Liver (tissue), 9 donors: ENCODE data around the gene RELN. TPM values are rescaled to one million over a fixed set of nuclear protein-coding genes. Genes with fewer than 3 reads are reported as not detected.
A peak's percentile ranks its signal among the peaks of the same experiment; 100 is the strongest.

ENCODE experiments used
- DNase-seq: peaks from one replicate; pipeline ENCODE4 v3.0.0-alpha.2; 2017; ENCODE audit warnings: low spot score
- H3K27ac ChIP-seq, 2 donors: one replicate each; pipeline ENCODE4 v1.7.0; 2013; ENCODE audit warnings: inconsistent platforms in 2 of 2, low read length in 2 of 2, control low read depth in 1 of 2, low read depth in 1 of 2, mild to moderate bottlenecking in 1 of 2
- H3K27me3 ChIP-seq, 4 donors: one replicate each; pipeline versions ENCODE4 v1.6.1 to v1.7.0; 2013; ENCODE audit warnings: low read length in 3 of 4, inconsistent platforms in 1 of 4, mild to moderate bottlenecking in 1 of 4, moderate library complexity in 1 of 4; ENCODE audit not compliant: control insufficient read depth in 4 of 4, insufficient read depth in 4 of 4
- H3K36me3 ChIP-seq, 4 donors: one replicate each; pipeline versions ENCODE4 v1.6.1 to v1.7.0; 2013; ENCODE audit warnings: low read length in 3 of 4, mild to moderate bottlenecking in 3 of 4, low read depth in 1 of 4, moderate library complexity in 1 of 4; ENCODE audit not compliant: control insufficient read depth in 4 of 4, insufficient read depth in 3 of 4
- H3K4me1 ChIP-seq, 4 donors: one replicate each; pipeline versions ENCODE4 v1.6.1 to v1.7.0; 2013; ENCODE audit warnings: low read length in 3 of 4, mild to moderate bottlenecking in 3 of 4, moderate library complexity in 1 of 4; ENCODE audit not compliant: control insufficient read depth in 4 of 4, insufficient read depth in 4 of 4
- H3K4me3 ChIP-seq, 3 donors: one replicate each; pipeline versions ENCODE4 v1.6.1 to v1.7.0; 2013; ENCODE audit warnings: low read length in 3 of 3, control low read depth in 1 of 3, low read depth in 1 of 3, mild to moderate bottlenecking in 1 of 3
- H3K9ac ChIP-seq, 2 donors: one replicate each; pipeline ENCODE4 v1.7.0; 2013; ENCODE audit warnings: low read length in 2 of 2, mild to moderate bottlenecking in 2 of 2, moderate library complexity in 2 of 2, control low read depth in 1 of 2, low read depth in 1 of 2
- H3K9me3 ChIP-seq, 4 donors: one replicate each; pipeline versions ENCODE4 v1.6.1 to v1.7.0; 2013; ENCODE audit warnings: low read length in 3 of 4; ENCODE audit not compliant: control insufficient read depth in 4 of 4
- EGR1 ChIP-seq, 2 donors: IDR thresholded peaks; 2 replicates each; pipeline ENCODE4 v1.6.1; 2016 to 2018; ENCODE audit warnings: antibody characterized with exemption in 2 of 2, low read depth in 2 of 2
- FOXA1 ChIP-seq: IDR thresholded peaks from 2 replicates; pipeline ENCODE4 v1.6.1; 2016; ENCODE audit warnings: antibody characterized with exemption
- FOXA2 ChIP-seq: IDR thresholded peaks from 2 replicates; pipeline ENCODE4 v1.6.1; 2016; ENCODE audit warnings: antibody characterized with exemption
- HNF4A ChIP-seq, 2 donors: conservative IDR thresholded peaks; 2 replicates each; pipeline ENCODE4 v1.6.1; 2016; ENCODE audit warnings: antibody characterized with exemption in 2 of 2, mild to moderate bottlenecking in 2 of 2
- HNF4G ChIP-seq: IDR thresholded peaks from 2 replicates; pipeline ENCODE4 v1.6.1; 2016; ENCODE audit warnings: antibody characterized with exemption
- JUND ChIP-seq, 2 donors: IDR thresholded peaks; 2 replicates each; pipeline ENCODE4 v1.6.1; 2016; ENCODE audit warnings: antibody characterized with exemption in 2 of 2
- NR2F2 ChIP-seq: IDR thresholded peaks from 2 replicates; pipeline ENCODE4 v1.6.1; 2016; ENCODE audit warnings: antibody characterized with exemption
- RXRA ChIP-seq, 2 donors: IDR thresholded peaks; 2 replicates each; pipeline ENCODE4 v1.6.1; 2017 to 2018; ENCODE audit warnings: antibody characterized with exemption in 2 of 2, mild to moderate bottlenecking in 1 of 2
- SP1 ChIP-seq: IDR thresholded peaks from 2 replicates; pipeline ENCODE4 v1.6.1; 2018; ENCODE audit warnings: antibody characterized with exemption, mild to moderate bottlenecking
- TAF1 ChIP-seq: conservative IDR thresholded peaks from 2 replicates; pipeline ENCODE4 v1.6.1; 2016; ENCODE audit warnings: antibody characterized with exemption, mild to moderate bottlenecking
- YY1 ChIP-seq: IDR thresholded peaks from 2 replicates; pipeline ENCODE4 v1.6.1; 2016; ENCODE audit warnings: antibody characterized with exemption, mild to moderate bottlenecking
- WGBS: extraction: QIAGEN DNeasy Blood & Tissue Kit; methylation state at CpG from one replicate; pipeline ENCODE4 v1.1.7; 2013; 5-methylcytosine and 5-hydroxymethylcytosine counted together
- polyA plus RNA-seq, 2 donors: library from polyadenylated mRNA; stranded (reverse) in 1 of 2; unstranded in 1 of 2; fragments of 200-250 nt in 1 of 2; fragments of >200 nt in 1 of 2; fragmentation: Nextera tagmentation in 1 of 2; extraction: Ambion mirVana in 1 of 2; gene quantifications; one replicate each; pipeline versions ENCODE4 v1.2.1 to v1.2.3, GENCODE V29; 2013 to 2015
- total RNA-seq, 2 donors: library from RNA; depleted of rRNA; stranded (reverse); fragments of >200 nt; gene quantifications; one replicate each; pipeline ENCODE4 v1.2.3, GENCODE V29; 2014
- TF ChIP-seq, protein P1 (sequence below): IDR thresholded peaks from 2 replicates; pipeline ENCODE4 v1.6.1; 2016; ENCODE audit warnings: antibody characterized with exemption, mild to moderate bottlenecking
- TF ChIP-seq, protein P2 (sequence below): IDR thresholded peaks from 2 replicates; pipeline ENCODE4 v1.6.1; 2016; ENCODE audit warnings: antibody characterized with exemption
- TF ChIP-seq, protein P3 (sequence below): IDR thresholded peaks from 2 replicates; pipeline ENCODE4 v1.6.1; 2016; ENCODE audit warnings: antibody characterized with exemption
- TF ChIP-seq, protein P4 (sequence below): IDR thresholded peaks from 2 replicates; pipeline ENCODE4 v1.6.1; 2016; ENCODE audit warnings: antibody characterized with exemption
- donor health status: healthy.
- donor health status: healthy.
- donor health status: healthy.
- donor health status: healthy.
- donor health status: healthy.

The RELN gene
- total and polyA plus RNA-seq, 4 donors, result 10.0 to 69.8 (median 28.4) TPM

- Histone ChIP-seq H3K36me3 (no peaks in the 10 kb centered on the region), H3K27me3 (no peaks in the 10 kb centered on the region), H3K4me1 (peaks cover 0 to 3% (median 0%) of the 10 kb centered on the region in 4 donors), H3K9ac (no peak overlapping the region), H3K9me3 (no peaks in the 10 kb centered on the region), H3K4me3 (no peak overlapping the region), H3K27ac (no peak overlapping the region)
- no peak for DNase-seq
- 45% methylated on average over 2 of the region's 2 CpGs for WGBS
- TF ChIP-seq FOXA2 (no peak), NR2F2 (peak; percentile 13)
Measured at GRCh38 chr7:103981003-103981423, 8.4 kb downstream of the RELN start.

GRCh38 chr7:103972779-103973434 is 16.6 kb downstream of the RELN start:
- 47% methylated on average over 2 of the region's 2 CpGs for WGBS
- Histone ChIP-seq H3K4me1 (no peaks in the 10 kb centered on the region), H3K27ac (no peak overlapping the region), H3K9me3 (no peaks in the 10 kb centered on the region), H3K4me3 (no peak overlapping the region), H3K36me3 (no peaks in the 10 kb centered on the region), H3K9ac (no peak overlapping the region), H3K27me3 (no peaks in the 10 kb centered on the region)
- no peak for TF ChIP-seq JUND (IDR thresholded peaks at IDR 0.05)
- TF ChIP-seq EGR1 (IDR thresholded peaks at IDR 0.05; ENCODE audit: low read depth in 2 of 2), result no peak
- no peak for TF ChIP-seq FOXA1
- TF ChIP-seq, protein P1, sequence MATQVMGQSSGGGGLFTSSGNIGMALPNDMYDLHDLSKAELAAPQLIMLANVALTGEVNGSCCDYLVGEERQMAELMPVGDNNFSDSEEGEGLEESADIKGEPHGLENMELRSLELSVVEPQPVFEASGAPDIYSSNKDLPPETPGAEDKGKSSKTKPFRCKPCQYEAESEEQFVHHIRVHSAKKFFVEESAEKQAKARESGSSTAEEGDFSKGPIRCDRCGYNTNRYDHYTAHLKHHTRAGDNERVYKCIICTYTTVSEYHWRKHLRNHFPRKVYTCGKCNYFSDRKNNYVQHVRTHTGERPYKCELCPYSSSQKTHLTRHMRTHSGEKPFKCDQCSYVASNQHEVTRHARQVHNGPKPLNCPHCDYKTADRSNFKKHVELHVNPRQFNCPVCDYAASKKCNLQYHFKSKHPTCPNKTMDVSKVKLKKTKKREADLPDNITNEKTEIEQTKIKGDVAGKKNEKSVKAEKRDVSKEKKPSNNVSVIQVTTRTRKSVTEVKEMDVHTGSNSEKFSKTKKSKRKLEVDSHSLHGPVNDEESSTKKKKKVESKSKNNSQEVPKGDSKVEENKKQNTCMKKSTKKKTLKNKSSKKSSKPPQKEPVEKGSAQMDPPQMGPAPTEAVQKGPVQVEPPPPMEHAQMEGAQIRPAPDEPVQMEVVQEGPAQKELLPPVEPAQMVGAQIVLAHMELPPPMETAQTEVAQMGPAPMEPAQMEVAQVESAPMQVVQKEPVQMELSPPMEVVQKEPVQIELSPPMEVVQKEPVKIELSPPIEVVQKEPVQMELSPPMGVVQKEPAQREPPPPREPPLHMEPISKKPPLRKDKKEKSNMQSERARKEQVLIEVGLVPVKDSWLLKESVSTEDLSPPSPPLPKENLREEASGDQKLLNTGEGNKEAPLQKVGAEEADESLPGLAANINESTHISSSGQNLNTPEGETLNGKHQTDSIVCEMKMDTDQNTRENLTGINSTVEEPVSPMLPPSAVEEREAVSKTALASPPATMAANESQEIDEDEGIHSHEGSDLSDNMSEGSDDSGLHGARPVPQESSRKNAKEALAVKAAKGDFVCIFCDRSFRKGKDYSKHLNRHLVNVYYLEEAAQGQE, result no peak
- TF ChIP-seq RXRA (IDR thresholded peaks at IDR 0.05), result no peak
- no peak for TF ChIP-seq FOXA2
- TF ChIP-seq, protein P2, sequence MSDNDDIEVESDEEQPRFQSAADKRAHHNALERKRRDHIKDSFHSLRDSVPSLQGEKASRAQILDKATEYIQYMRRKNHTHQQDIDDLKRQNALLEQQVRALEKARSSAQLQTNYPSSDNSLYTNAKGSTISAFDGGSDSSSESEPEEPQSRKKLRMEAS, result no peak
- TF ChIP-seq, protein P3, sequence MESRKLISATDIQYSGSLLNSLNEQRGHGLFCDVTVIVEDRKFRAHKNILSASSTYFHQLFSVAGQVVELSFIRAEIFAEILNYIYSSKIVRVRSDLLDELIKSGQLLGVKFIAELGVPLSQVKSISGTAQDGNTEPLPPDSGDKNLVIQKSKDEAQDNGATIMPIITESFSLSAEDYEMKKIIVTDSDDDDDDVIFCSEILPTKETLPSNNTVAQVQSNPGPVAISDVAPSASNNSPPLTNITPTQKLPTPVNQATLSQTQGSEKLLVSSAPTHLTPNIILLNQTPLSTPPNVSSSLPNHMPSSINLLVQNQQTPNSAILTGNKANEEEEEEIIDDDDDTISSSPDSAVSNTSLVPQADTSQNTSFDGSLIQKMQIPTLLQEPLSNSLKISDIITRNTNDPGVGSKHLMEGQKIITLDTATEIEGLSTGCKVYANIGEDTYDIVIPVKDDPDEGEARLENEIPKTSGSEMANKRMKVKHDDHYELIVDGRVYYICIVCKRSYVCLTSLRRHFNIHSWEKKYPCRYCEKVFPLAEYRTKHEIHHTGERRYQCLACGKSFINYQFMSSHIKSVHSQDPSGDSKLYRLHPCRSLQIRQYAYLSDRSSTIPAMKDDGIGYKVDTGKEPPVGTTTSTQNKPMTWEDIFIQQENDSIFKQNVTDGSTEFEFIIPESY, result no peak
- TF ChIP-seq TAF1, result no peak
- no peak for DNase-seq

- no peak overlapping the region for H3K4me3 ChIP-seq
- H3K9me3 ChIP-seq, result no peaks in the 10 kb centered on the region
- H3K27me3 ChIP-seq, result no peaks in the 10 kb centered on the region
- DNase-seq, result no peak
- H3K4me1 ChIP-seq, result no peaks in the 10 kb centered on the region
- no peak overlapping the region for H3K9ac ChIP-seq
- H3K36me3 ChIP-seq, result no peaks in the 10 kb centered on the region
- H3K27ac ChIP-seq, result no peak overlapping the region
- TF ChIP-seq TAF1 (no peak), JUND (IDR thresholded peaks at IDR 0.05) (no peak), FOXA2 (no peak), RXRA (IDR thresholded peaks at IDR 0.05) (no peak), YY1 (no peak), HNF4A (conservative IDR thresholded peaks at IDR 0.05) (no peak), SP1 (no peak), HNF4G (no peak), EGR1 (IDR thresholded peaks at IDR 0.05; ENCODE audit: low read depth in 2 of 2) (no peak)
- TF ChIP-seq, protein P2, result no peak
- TF ChIP-seq, protein P1, result no peak
- TF ChIP-seq, protein P4, sequence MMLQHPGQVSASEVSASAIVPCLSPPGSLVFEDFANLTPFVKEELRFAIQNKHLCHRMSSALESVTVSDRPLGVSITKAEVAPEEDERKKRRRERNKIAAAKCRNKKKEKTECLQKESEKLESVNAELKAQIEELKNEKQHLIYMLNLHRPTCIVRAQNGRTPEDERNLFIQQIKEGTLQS, result no peak
- TF ChIP-seq, protein P3, result no peak
Measured at GRCh38 chr7:103967401-103967800, 22.1 kb downstream of the RELN start.
